ENCODE measurements around the gene AGO4.

Gene AGO4

GRCh38 chr1:35894656-35895055 lies 86.8 kb downstream of the AGO4 start:
- no peak for DNase-seq (ENCODE audit: low spot score)

- DNase-seq (ENCODE audit: low spot score), result no peak
Measured at GRCh38 chr1:35899941-35900340, 92.1 kb downstream of the AGO4 start.

GRCh38 chr1:35901235-35901634 lies 93.4 kb downstream of the AGO4 start:
- DNase-seq (ENCODE audit: low spot score), result no peak

GRCh38 chr1:35902671-35903070 lies 94.9 kb downstream of the AGO4 start:
- DNase-seq (ENCODE audit: low spot score), result no peak

Data from globus pallidus (tissue), 1 donor.